Measurements from ENCODE around the gene MYO18A. TPM values are rescaled to one million over a fixed set of nuclear protein-coding genes. Genes with fewer than 3 reads are reported as not detected.

The MYO18A gene
- total RNA-seq, 1 experiment from 2014 or later = 37.2 TPM

- no peak for TF ChIP-seq JUND (IDR thresholded peaks at IDR 0.05)
- no peak for TF ChIP-seq REST (IDR thresholded peaks at IDR 0.05; ENCODE audit: low read depth)
Measured at GRCh38 chr17:29093090-29093871, 86.9 kb downstream of the MYO18A start (continued).

- POLR2A ChIA-PET = no interaction called here
- Histone ChIP-seq H3K4me3 (replicated peaks in 1 of 2; ENCODE audit: low read depth in 1 of 2, low read length in 2 of 2) (no peak overlapping the region), H4K20me1 (ENCODE audit: insufficient read depth) (no peaks in the 10 kb centered on the region), H2AFZ (ENCODE audit: low read depth, low read length, poor library complexity, severe bottlenecking) (no peak overlapping the region), H3K9ac (ENCODE audit: low read length) (no peak overlapping the region), H3K9me2 (ENCODE audit: insufficient read depth) (no peaks in the 10 kb centered on the region), H3K79me2 (ENCODE audit: insufficient read depth, low read length) (no peaks in the 10 kb centered on the region), H3K9me3 (ENCODE audit: control insufficient read depth in 1 of 2, insufficient read depth in 1 of 2, low read depth in 1 of 2, low read length in 2 of 2) (no peaks in the 10 kb centered on the region), H3K4me2 (ENCODE audit: low read length) (no peak overlapping the region), H3K4me1 (ENCODE audit: control insufficient read depth in 1 of 2, insufficient read depth in 2 of 2, low read length in 2 of 2) (no peaks in the 10 kb centered on the region), H3K36me3 (ENCODE audit: control insufficient read depth in 1 of 2, insufficient read depth in 2 of 2, low read length in 2 of 2) (peaks cover 6 to 7% of the 10 kb centered on the region in 2 experiments; a peak in 3 of 4 replicates), H3K27ac (ENCODE audit: low read depth, low read length) (no peak overlapping the region), H3K27me3 (ENCODE audit: insufficient read depth, low read length) (no peaks in the 10 kb centered on the region)
- TF ChIP-seq SRF (IDR thresholded peaks at IDR 0.05; ENCODE audit: low read depth) = no peak
- no peak for TF ChIP-seq RAD21 (IDR thresholded peaks at IDR 0.05; ENCODE audit: low read depth)
- DNase-seq (ENCODE audit: low read depth, low spot score) = no peak
- no peak for ATAC-seq
- intact Hi-C loops (cut with micrococcal nuclease) = no loop called here
- RAD21 ChIA-PET (ENCODE audit: low non-redundant PET in 1 of 2, low total read pairs in 2 of 2, uncharacterized antibody in 2 of 2, unreplicated experiment in 2 of 2) = no interaction called here
- CTCF ChIA-PET = no interaction called here
- no TSS peak for BruUV-seq (replicated peaks)
Measured at GRCh38 chr17:29091606-29092289, 88.5 kb downstream of the MYO18A start.

Data from HCT116 (cell line).